HG03571 (cell line): ENCODE measurements around the gene ZMYM5.
"Not testable (repeated sequence)": the region's sequence is repeated elsewhere in the genome, so short reads cannot be mapped to it uniquely, and the experiment has no call there.

Experiments
- ATAC-seq: cut with Tn5 transposase; IDR thresholded peaks from one replicate; pipeline ENCODE4 v1.9.1; 2021; ENCODE audit not compliant: unreplicated experiment

ZMYM5 gene

GRCh38 chr13:19822673-19823072, 40.8 kb downstream of the ZMYM5 start:
- ATAC-seq: no peak

DNA sequence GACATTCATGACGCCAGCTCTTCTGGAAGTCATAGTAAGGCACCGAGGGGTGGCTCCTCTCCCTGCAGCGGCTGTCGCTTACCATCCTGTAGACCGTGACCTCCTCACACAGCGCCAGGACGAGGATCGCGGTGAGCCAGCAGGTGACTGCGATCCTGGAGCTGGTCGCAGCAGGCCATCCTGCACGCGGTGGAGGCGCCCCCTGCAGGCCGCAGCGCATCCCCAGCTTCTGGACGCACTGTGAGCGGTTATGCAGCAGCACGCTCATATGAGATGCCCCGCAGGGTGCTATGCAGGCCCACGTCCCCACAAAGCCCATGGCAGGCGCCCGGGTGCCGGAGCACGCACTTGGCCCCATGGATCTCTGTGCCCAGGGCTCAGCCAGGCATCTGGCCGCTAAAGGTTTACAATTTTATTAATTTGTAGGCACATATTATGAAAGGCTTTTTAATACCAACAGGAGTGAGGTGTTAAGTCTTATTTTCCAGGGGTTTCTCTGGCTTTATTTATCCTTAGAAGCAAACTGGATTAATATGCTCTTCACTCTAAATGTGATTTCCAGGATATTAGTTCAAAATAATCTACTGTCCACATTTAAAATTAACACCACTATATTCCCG, 45.1 kb downstream of the ZMYM5 start:
- no peak for ATAC-seq

DNA sequence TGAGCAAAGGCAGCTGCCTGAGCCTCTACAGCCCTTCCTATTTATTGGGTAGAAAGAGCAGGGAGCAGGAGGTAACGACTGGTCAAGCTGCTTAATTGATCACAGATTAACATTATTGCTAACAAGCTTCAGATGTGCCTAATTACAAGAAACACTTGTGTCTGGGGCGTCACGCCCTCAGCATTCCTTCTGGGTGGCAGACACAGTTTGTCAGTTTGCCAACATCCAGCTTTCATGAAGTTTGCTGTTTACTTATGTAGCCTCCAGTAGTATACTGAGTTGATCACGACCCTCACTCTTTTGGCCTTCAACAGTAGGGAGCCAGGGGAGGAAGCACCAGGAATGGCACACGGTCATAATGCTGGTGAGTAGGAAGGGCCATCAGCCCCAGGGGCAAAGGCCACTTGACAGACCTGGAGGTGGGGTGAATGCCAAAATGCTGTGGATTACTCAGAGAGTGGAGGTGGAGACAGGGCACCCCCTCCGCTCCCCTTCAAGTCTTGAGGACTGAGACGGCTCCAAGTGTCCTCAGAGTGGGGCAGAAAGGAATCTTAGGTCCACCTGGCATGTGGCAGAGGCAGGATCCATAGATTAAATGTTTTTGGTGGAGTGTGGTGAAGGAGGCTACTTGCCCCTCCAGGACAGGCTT, 45.8 kb downstream of the ZMYM5 start:
- ATAC-seq: no peak

GRCh38 chr13:19817106-19817505, 46.3 kb downstream of the ZMYM5 start:
- no peak for ATAC-seq

- not testable (repeated sequence) for ATAC-seq
Measured at GRCh38 chr13:19815842-19816241, 47.6 kb downstream of the ZMYM5 start.

DNA sequence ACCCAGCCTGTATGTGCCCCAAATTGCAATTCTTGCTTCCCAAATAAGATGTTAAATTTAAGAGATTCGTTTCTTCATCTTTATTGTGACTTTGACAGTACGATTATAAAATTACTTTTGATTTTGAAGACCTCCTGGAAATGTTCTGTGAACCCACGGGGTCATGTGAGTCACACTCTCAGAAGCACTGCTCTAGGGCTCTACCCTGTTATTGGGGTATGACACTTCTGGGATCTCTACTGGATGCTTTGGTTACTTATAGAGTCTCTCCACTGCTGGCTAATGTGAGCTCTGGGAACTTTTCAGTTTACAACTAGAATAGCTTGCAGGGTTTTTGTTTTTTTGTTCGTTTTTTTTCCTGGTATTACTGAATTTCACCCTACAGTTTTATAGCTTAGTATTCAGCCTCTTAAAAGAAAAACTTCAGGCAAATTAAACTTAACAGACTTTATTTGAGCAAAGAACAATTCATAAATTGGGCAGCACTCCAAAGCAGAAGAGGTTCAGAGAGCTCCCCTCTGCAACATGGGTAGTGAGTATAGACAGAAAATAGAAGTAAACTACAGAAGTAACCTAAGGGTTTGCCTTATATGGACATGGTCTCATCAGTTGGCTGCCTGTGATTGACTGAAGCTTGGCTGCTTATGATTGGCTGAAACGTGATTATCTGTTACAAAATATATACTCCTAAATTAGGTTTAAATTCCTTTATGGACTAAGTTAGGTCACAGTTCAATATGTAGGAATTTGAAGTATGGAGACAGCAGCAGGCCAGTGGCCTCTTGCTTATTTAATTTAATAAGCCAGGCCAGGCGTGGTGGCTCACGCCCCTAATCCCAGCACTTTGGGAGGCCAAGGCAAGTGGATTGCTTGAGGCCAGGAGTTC, 52.2 kb downstream of the ZMYM5 start:
- no peak for ATAC-seq

DNA sequence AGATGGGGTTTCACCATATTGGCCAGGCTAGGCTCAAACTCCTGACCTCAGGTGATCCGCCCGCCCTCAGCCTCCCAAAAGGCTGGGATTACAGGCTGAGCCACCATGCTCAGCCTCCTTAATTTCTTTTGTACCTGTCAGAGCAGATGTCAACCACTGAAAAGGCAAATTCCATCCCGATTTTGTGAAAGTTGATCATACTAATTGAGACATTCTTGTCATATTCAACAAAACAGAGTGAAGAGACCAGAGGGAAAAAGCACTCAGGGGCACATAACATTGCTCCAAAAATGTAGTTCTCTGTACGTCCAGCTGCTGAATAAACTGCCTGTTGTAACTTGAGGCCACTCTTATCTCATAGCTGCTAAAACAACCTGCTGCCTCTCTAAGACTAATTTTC, 53.3 kb downstream of the ZMYM5 start:
- no peak for ATAC-seq

- no peak for ATAC-seq
Measured at GRCh38 chr13:19805765-19806164, 57.7 kb downstream of the ZMYM5 start.

GRCh38 chr13:19795956-19796355, 67.5 kb downstream of the ZMYM5 start:
- no peak for ATAC-seq

GRCh38 chr13:19794631-19795030, 68.8 kb downstream of the ZMYM5 start:
- no peak for ATAC-seq

GRCh38 chr13:19791953-19792537, 71.4 kb downstream of the ZMYM5 start:
- ATAC-seq: no peak

GRCh38 chr13:19782727-19783682, 80.4 kb downstream of the ZMYM5 start, which contains the start of gene PSPC1:
Gene PSPC1 (minus strand): TSS chr13:19782945. CDS start chr13:19782757, 188 bp downstream.
- peak; percentile 87 for ATAC-seq

DNA sequence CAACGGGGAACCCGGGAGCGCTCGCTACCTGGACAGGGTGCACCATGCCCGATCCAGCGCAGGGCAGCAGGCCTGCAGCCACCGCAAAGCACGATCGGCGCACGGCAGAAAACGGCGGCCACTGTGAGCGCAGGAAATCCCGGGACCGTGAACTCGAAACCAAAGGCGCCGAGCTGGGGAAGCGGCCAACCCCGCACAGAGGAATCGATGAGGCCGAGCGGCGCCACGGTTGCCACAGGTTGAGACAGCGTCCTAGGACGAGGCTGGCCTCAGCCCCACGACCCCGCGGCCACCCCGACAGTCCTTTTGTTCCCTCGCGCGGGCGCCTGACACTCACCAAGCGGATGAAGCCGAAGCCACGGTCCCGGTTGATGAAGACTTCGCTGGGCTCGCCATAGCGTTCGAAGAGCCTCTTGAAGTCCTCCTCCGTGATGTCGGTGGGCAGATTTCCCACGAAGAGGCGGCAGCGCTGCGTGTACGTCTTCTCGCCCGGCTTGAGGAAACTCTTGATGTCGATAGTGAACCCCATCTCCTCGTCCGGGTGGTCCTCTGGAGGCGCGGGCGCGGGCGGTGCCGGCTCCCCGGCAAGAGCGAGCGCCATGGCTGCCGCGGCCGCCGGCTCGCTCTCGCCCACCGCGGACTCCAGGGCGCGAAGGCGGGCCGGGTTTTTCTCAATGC, 81.3 kb downstream of the ZMYM5 start:
- peak; percentile 30 for ATAC-seq

DNA sequence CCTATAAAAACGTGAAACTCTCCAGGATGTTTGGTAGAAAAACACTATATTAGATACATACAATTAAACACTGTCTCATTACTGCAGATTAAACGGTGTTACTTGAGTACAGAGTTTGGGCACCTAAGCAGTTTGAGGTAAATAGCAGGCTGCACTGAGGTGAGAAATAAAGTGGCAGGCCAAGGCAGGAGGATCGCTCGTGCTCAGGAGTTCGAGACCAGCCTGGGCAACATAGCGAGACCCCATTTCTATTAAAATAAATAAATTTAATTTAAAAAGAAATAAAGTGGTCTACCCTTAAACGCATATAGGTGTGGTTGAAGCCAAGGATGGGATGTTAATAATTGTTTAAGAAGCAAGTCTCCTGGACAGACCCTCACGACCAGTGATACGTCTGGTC, 81.9 kb downstream of the ZMYM5 start:
- ATAC-seq: no peak

- ATAC-seq: not testable (repeated sequence)
Measured at GRCh38 chr13:19780753-19781418, 82.6 kb downstream of the ZMYM5 start.
